Activated T-cell treated with anti-CD3 and anti-CD28 coated beads, Interleukin-2, amount 50 U/mL, for 4 hours (primary cell): ENCODE data around the gene ACTR5. TPM values are rescaled to one million over a fixed set of nuclear protein-coding genes. Genes with fewer than 3 reads are reported as not detected.

Experiments
- ATAC-seq, 2 donors: fragments of 200-7000 bp; cut with Tn5 transposase; one replicate each; pipeline ENCODE4 v1.10.0; 2021
- DNase-seq: peaks from one replicate; pipeline ENCODE4 v3.0.0-alpha.2; 2020
- H3K27me3 Mint-ChIP-seq: one replicate; pipeline ENCODE4 v1.8.0; 2021; ENCODE audit warnings: low read depth, mixed read lengths
- H3K36me3 Mint-ChIP-seq: one replicate; pipeline ENCODE4 v1.8.0; 2022; ENCODE audit warnings: mixed read lengths; ENCODE audit not compliant: insufficient read depth
- H3K4me1 Mint-ChIP-seq: one replicate; pipeline ENCODE4 v1.8.0; 2021; ENCODE audit warnings: low read depth, mixed read lengths
- H3K4me3 Mint-ChIP-seq: one replicate; pipeline ENCODE4 v1.8.0; 2021; ENCODE audit warnings: mild to moderate bottlenecking, moderate library complexity, mixed read lengths
- H3K9me3 Mint-ChIP-seq: one replicate; pipeline ENCODE4 v1.8.0; 2021; ENCODE audit warnings: mixed read lengths
- total RNA-seq, 3 donors: library from RNA; stranded (reverse); gene quantifications; one replicate each; pipeline ENCODE4 v1.2.1, GENCODE V29; 2021

Gene ACTR5
- total RNA-seq = 10 to 100 TPM; 20.1 to 23.0 (median 21.1) TPM

DNA sequence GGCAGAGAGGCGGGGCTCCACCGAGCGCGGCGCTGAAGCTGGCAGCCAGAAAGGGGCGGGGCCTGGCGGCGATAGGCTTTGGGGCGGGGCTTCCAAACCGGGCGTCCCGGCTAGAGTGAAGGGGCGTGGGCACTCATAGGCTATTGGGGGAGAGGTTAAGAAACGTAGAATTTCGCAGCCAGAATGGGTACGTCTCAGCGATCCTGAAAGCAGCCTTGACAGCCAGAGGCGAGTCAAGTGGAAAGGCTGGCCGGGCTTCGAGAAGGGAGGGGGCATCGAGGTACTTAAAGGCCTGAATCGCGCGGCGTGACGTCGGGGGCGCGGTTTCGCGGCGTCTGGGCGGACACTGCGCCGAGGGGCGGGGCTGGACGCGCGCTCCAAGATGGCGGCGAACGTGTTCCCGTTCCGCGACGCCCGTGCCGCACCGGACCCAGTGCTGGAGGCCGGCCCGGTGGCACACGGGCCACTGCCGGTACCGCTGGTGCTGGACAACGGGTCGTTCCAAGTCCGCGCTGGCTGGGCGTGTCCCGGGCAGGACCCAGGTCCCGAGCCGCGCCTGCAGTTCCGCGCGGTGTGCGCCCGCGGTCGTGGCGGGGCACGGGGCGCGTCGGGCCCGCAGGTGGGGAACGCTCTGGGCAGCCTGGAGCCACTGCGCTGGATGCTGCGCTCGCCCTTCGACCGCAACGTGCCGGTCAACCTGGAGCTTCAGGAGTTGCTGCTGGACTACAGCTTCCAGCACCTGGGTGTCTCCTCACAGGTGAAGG lies at the start of gene ACTR5:
TSS of gene ACTR5 (plus strand) at position 364 of the 764 bp plus-strand sequence. CDS start at position 383, 19 bp downstream.
- Mint-ChIP-seq H3K27me3 (peaks cover 5% of the 10 kb centered on the region), H3K9me3 (no peaks in the 10 kb centered on the region), H3K36me3 (peaks cover 13% of the 10 kb centered on the region), H3K4me1 (peaks cover 26% of the 10 kb centered on the region), H3K4me3 (peak within 1 kb of the TSS; percentile 93)
- ATAC-seq = peak; percentile 90 to 92
- DNase-seq = peak; percentile 98

DNA sequence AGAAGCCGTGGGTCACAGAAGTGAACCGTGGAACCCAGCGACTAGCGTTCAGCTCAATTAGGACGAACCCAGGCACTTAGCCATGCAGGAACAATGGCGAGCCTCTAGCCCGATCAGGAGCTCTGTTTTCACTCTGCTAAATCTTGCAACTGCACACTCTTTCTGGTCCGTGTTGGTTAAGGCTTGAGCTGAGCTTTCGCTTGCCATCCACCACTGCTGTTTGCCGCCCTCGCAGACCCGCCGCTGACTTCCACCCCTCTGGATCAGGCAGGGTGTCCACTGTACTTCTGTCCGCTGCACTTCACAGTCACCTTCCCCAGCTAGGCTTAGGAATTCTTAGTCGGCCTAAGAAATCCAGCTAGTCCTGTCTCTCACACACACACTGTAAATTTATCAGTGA lies 49.7 kb upstream of the ACTR5 start:
- Mint-ChIP-seq H3K4me1 (no peaks in the 10 kb centered on the region), H3K36me3 (no peaks in the 10 kb centered on the region), H3K9me3 (peaks cover 5% of the 10 kb centered on the region), H3K27me3 (peaks cover 31% of the 10 kb centered on the region), H3K4me3 (no peak overlapping the region)
- DNase-seq (no peak), ATAC-seq (no peak)

DNA sequence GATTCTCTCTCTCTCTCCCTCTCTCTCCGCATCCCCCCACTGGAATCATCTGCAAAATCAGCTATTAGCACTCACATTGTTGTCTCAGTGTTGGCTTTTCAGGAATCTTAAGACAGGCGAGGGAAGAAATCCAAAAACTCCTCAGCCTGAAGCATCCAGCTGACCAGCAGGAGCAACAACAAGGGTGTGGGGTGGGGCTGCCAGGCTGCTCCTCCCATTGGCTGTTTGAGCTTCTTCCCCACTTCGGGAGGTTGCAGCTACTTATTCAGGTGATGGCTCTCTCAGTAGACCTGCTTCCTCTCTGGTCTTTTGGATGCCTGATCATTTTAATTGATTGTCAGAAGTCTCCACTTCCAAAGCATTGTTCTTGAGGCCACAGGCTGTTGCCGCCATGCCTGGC lies 48.1 kb upstream of the ACTR5 start:
- DNase-seq (no peak), ATAC-seq (no peak)
- no peaks in the 10 kb centered on the region for H3K36me3 Mint-ChIP-seq
- no peak overlapping the region for H3K4me3 Mint-ChIP-seq
- H3K27me3 Mint-ChIP-seq = peaks cover 35% of the 10 kb centered on the region
- H3K9me3 Mint-ChIP-seq = no peaks in the 10 kb centered on the region
- H3K4me1 Mint-ChIP-seq = no peaks in the 10 kb centered on the region

DNA sequence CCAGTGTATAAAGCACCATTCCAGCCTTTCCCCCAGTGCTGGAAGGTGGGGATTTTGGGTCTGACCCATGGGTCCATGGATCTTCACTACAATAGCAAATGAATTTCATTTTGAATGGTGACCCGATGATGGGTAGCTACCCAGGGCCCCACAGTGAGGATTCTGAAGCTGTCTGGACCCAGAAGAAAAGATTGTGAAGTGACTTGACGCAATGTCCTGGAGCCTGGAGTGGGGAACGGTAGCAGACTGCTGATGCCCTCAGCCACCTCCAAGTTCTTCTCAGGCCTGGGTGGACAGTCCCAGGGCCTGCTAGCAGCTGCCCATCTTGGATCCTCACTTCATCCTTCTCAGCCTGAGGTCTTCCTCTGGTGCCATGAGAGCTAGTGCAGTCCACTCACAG lies 47.3 kb upstream of the ACTR5 start:
- H3K9me3 Mint-ChIP-seq = no peaks in the 10 kb centered on the region
- ATAC-seq = no peak
- peaks cover 37% of the 10 kb centered on the region for H3K27me3 Mint-ChIP-seq
- no peak overlapping the region for H3K4me3 Mint-ChIP-seq
- no peaks in the 10 kb centered on the region for H3K36me3 Mint-ChIP-seq
- no peak for DNase-seq
- H3K4me1 Mint-ChIP-seq = no peaks in the 10 kb centered on the region

DNA sequence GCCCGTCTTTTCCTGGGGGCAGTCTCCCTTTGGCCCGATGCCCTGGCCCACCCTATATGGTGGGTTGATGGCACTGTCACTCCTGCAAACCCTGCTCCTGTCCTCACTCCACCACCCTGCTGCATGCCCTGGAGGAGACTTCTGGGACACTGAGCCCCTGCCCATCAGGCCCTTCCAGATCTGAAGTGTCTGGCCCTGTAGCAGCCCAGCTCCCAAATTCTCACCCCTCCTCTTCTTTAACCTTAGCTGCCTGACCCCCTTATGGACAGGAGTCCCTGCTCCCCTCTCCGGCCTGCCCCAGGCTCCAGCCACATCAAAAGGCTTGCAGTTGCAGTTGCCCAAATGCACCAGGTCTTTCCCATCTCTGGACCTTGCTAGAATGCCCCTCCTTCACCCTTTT lies 44.7 kb upstream of the ACTR5 start:
- no peaks in the 10 kb centered on the region for H3K4me1 Mint-ChIP-seq
- no peaks in the 10 kb centered on the region for H3K36me3 Mint-ChIP-seq
- ATAC-seq (no peak), DNase-seq (no peak)
- H3K9me3 Mint-ChIP-seq = no peaks in the 10 kb centered on the region
- peaks cover 44% of the 10 kb centered on the region for H3K27me3 Mint-ChIP-seq
- H3K4me3 Mint-ChIP-seq = no peak overlapping the region

- H3K9me3 Mint-ChIP-seq = no peaks in the 10 kb centered on the region
- DNase-seq (no peak), ATAC-seq (no peak)
- no peaks in the 10 kb centered on the region for H3K4me1 Mint-ChIP-seq
- H3K27me3 Mint-ChIP-seq = peaks cover 45% of the 10 kb centered on the region
- no peak overlapping the region for H3K4me3 Mint-ChIP-seq
- no peaks in the 10 kb centered on the region for H3K36me3 Mint-ChIP-seq
These were observed 44.1 kb upstream of the ACTR5 start for GRCh38 chr20:38704136-38704535.

GRCh38 chr20:38706509-38706908 lies 41.8 kb upstream of the ACTR5 start:
- no peak overlapping the region for H3K4me3 Mint-ChIP-seq
- H3K4me1 Mint-ChIP-seq = no peaks in the 10 kb centered on the region
- no peaks in the 10 kb centered on the region for H3K36me3 Mint-ChIP-seq
- no peak for DNase-seq
- ATAC-seq = no peak
- H3K9me3 Mint-ChIP-seq = no peaks in the 10 kb centered on the region
- H3K27me3 Mint-ChIP-seq = peaks cover 43% of the 10 kb centered on the region

DNA sequence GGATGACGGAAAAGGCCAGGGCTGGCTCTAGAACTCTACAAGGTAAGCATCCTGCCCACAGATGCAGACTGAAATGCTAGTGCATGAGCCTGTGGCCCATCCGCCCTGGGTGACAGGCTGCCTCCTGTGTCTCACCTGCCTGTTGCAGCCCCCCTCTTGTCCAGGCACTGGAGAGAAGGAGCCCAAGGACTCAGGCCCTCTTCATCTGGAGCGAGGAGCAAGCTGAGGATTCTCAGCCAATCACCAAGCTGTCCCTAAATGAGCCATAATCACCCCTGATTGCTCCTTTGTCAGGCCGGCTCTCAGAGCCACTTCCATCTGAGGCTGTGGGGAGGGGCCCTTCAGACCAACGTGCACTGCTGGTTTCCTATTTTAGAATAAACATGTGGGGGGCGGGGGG lies 34.0 kb upstream of the ACTR5 start:
- ATAC-seq = no peak
- no peak for DNase-seq
- H3K36me3 Mint-ChIP-seq = no peaks in the 10 kb centered on the region
- H3K4me1 Mint-ChIP-seq = no peaks in the 10 kb centered on the region
- H3K4me3 Mint-ChIP-seq = no peak overlapping the region
- H3K9me3 Mint-ChIP-seq = no peaks in the 10 kb centered on the region
- H3K27me3 Mint-ChIP-seq = peaks cover 53% of the 10 kb centered on the region

GRCh38 chr20:38715646-38716045 lies 32.6 kb upstream of the ACTR5 start:
- ATAC-seq = no peak
- no peak for DNase-seq
- Mint-ChIP-seq H3K36me3 (no peaks in the 10 kb centered on the region), H3K4me3 (no peak overlapping the region), H3K27me3 (peaks cover 62% of the 10 kb centered on the region), H3K4me1 (no peaks in the 10 kb centered on the region), H3K9me3 (no peaks in the 10 kb centered on the region)

- H3K9me3 Mint-ChIP-seq = no peaks in the 10 kb centered on the region
- H3K27me3 Mint-ChIP-seq = peaks cover 90% of the 10 kb centered on the region
- H3K4me3 Mint-ChIP-seq = no peak overlapping the region
- no peak for DNase-seq
- no peak for ATAC-seq
- H3K4me1 Mint-ChIP-seq = peaks cover 37% of the 10 kb centered on the region
- no peaks in the 10 kb centered on the region for H3K36me3 Mint-ChIP-seq
These were observed 25.6 kb upstream of the ACTR5 start for GRCh38 chr20:38722683-38723016.

- ATAC-seq = peak; percentile 3 to 10
- DNase-seq = no peak
- no peaks in the 10 kb centered on the region for H3K36me3 Mint-ChIP-seq
- H3K9me3 Mint-ChIP-seq = no peaks in the 10 kb centered on the region
- H3K4me1 Mint-ChIP-seq = peaks cover 42% of the 10 kb centered on the region
- H3K27me3 Mint-ChIP-seq = peaks cover 91% of the 10 kb centered on the region
- peak overlapping the region; percentile 24 for H3K4me3 Mint-ChIP-seq
These were observed 25.0 kb upstream of the ACTR5 start for GRCh38 chr20:38723017-38723847.

- Mint-ChIP-seq H3K36me3 (no peaks in the 10 kb centered on the region), H3K27me3 (peaks cover 92% of the 10 kb centered on the region), H3K4me3 (peak within 1 kb of the TSS; percentile 24), H3K4me1 (peaks cover 45% of the 10 kb centered on the region), H3K9me3 (no peaks in the 10 kb centered on the region)
- no peak for ATAC-seq
- no peak for DNase-seq
These were observed 24.2 kb upstream of the ACTR5 start, which contains the start of gene SLC32A1 for GRCh38 chr20:38723848-38724625. TSS of gene SLC32A1 (plus strand) at chr20:38724486. CDS start at chr20:38724725, 239 bp downstream.

DNA sequence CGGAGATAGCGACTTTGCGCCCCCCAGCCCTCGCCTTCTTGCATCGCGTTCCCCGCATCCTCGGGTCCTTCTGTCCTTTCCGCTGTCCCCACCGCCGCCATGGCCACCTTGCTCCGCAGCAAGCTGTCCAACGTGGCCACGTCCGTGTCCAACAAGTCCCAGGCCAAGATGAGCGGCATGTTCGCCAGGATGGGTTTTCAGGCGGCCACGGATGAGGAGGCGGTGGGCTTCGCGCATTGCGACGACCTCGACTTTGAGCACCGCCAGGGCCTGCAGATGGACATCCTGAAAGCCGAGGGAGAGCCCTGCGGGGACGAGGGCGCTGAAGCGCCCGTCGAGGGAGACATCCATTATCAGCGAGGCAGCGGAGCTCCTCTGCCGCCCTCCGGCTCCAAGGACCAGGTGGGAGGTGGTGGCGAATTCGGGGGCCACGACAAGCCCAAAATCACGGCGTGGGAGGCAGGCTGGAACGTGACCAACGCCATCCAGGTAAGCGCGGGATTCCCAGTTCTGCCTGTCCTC lies 23.6 kb upstream of the ACTR5 start:
- Mint-ChIP-seq H3K27me3 (peaks cover 93% of the 10 kb centered on the region), H3K9me3 (no peaks in the 10 kb centered on the region), H3K4me1 (peaks cover 50% of the 10 kb centered on the region), H3K36me3 (no peaks in the 10 kb centered on the region), H3K4me3 (peak overlapping the region; percentile 8)
- no peak for DNase-seq
- no peak for ATAC-seq
